Testis (tissue), 2 donors: ENCODE data around the gene B3GAT1.

ENCODE experiments used
- POLR2A ChIP-seq: fragments of 450-650 bp; IDR thresholded peaks from one replicate; pipeline ENCODE4 v1.6.1; 2017; ENCODE audit warnings: antibody characterized with exemption, mild to moderate bottlenecking, moderate library complexity
- TF ChIP-seq, protein P1 (sequence below), 3 experiments: fragments of 450-650 bp in 2 of 3; fragments of 200-600 bp in 1 of 3; sonication (generic) in 1 of 3; IDR thresholded peaks; one replicate each; pipeline ENCODE4 v1.5.1; 2016 to 2019; ENCODE audit warnings: antibody characterized with exemption in 3 of 3, mild to moderate bottlenecking in 2 of 3, moderate library complexity in 1 of 3

DNA sequence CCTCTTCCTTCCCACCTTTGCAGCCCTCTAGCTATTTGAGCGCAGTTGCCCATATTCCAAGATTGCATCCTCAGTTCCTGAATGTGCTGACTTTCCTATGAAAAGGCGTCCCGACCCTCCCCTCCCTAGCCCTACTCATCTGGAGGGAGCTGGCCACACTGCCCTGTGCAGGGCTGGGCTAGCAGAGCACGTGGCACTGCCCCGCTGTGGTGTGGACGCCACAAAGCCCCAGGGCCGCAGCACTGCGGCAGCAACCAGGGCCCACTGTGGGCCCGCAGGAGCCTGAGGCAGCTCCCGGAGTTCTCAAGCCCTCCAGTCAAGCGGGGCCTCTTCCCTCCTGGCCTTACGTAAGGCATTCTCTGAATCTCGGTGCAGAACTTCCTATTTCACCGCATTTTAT is 27.6 kb downstream of the B3GAT1 start:
- TF ChIP-seq, protein P1, sequence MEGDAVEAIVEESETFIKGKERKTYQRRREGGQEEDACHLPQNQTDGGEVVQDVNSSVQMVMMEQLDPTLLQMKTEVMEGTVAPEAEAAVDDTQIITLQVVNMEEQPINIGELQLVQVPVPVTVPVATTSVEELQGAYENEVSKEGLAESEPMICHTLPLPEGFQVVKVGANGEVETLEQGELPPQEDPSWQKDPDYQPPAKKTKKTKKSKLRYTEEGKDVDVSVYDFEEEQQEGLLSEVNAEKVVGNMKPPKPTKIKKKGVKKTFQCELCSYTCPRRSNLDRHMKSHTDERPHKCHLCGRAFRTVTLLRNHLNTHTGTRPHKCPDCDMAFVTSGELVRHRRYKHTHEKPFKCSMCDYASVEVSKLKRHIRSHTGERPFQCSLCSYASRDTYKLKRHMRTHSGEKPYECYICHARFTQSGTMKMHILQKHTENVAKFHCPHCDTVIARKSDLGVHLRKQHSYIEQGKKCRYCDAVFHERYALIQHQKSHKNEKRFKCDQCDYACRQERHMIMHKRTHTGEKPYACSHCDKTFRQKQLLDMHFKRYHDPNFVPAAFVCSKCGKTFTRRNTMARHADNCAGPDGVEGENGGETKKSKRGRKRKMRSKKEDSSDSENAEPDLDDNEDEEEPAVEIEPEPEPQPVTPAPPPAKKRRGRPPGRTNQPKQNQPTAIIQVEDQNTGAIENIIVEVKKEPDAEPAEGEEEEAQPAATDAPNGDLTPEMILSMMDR (IDR thresholded peaks at IDR 0.05), result no peak
- TF ChIP-seq POLR2A, result no peak
